Activated CD8-positive, alpha-beta T cell treated with anti-CD3 and anti-CD28 coated beads for 36 hours (primary cell): ENCODE measurements around the gene RHOBTB3. TPM values are rescaled to one million over a fixed set of nuclear protein-coding genes. Genes with fewer than 3 reads are reported as not detected.

Source experiments
- ATAC-seq: fragments of 200-7000 bp; cut with Tn5 transposase; one replicate; pipeline ENCODE4 v1.10.0; 2021; ENCODE audit warnings: mild to moderate bottlenecking, moderate library complexity
- CTCF ChIA-PET: fragments of 350-600 bp; sonication (Branson Sonifier 250); formaldehyde crosslinking; loops from one replicate; lab custom pipeline; 2021; ENCODE audit warnings: antibody characterized with exemption; lab: Charles Lee
- POLR2A ChIA-PET: fragments of 350-600 bp; sonication (Branson Sonifier 250); formaldehyde crosslinking; loops from one replicate; lab custom pipeline; 2021; ENCODE audit warnings: antibody characterized with exemption; lab: Charles Lee
- DNase-seq: peaks from one replicate; pipeline ENCODE4 v3.0.0-alpha.2; 2020
- H3K27ac Mint-ChIP-seq: one replicate; pipeline ENCODE4 v1.8.0; 2021; ENCODE audit warnings: mild to moderate bottlenecking, mixed read lengths
- H3K27me3 Mint-ChIP-seq: one replicate; pipeline ENCODE4 v1.8.0; 2021; ENCODE audit warnings: mixed read lengths
- H3K36me3 Mint-ChIP-seq: one replicate; pipeline ENCODE4 v1.8.0; 2021; ENCODE audit warnings: low read depth, mixed read lengths
- H3K4me1 Mint-ChIP-seq: one replicate; pipeline ENCODE4 v1.8.0; 2021; ENCODE audit warnings: low read depth, mixed read lengths
- H3K4me3 Mint-ChIP-seq: one replicate; pipeline ENCODE4 v1.8.0; 2021; ENCODE audit warnings: mild to moderate bottlenecking, moderate library complexity, mixed read lengths
- H3K9me3 Mint-ChIP-seq: one replicate; pipeline ENCODE4 v1.8.0; 2021; ENCODE audit warnings: mixed read lengths
- intact Hi-C: fragments of 100-400 bp; cut with micrococcal nuclease; formaldehyde crosslinking; loops from one replicate; pipeline ENCODE4 v1.10.0; 2022
- total RNA-seq, 2 experiments: library from RNA; stranded (reverse); gene quantifications; one replicate each; pipeline ENCODE4 v1.2.3, GENCODE V29; 2021
- TF ChIP-seq, protein P1 (sequence below): fragments of 200-600 bp; IDR thresholded peaks from one replicate; pipeline ENCODE4 v1.8.0; 2022; ENCODE audit warnings: antibody characterized with exemption, mild to moderate bottlenecking

Gene RHOBTB3
- total RNA-seq, 2 experiments from 2014 or later = 0.50 to 1.1 TPM

DNA sequence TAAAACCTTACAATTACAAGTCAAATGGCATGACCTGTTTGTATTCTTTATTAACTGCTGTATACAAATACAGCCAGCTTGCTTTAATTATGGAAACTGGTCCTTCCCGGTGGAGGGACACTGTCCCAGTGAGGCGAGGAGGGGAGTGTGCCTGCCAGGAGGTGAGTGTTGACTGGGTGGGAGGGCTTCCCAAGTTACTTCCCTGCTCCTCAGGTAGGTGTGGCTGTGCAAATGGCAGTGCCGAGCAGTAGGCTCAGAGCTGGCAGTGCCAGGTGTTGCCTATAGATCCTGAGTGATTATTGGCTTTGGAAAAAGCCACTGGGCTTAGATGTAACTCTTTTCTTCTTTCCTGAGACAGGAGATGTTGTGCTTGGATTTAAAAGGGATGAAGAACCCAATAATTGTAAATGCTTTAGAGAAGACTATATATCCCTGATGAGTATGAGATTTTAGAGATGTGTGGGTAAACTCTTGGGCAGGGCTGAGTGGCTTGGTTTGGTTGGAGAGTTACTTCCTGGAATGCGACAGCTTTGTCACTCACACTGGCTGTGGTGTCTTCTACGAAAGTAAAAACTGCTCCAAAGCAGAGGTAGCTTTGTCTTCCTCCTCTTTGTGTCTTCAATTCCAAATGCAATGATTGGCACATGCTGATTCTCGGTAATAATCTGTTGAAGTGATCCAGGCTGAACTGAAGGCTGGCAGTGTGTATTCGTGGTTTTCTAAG, 47.7 kb downstream of the RHOBTB3 start:
- ATAC-seq (no peak), DNase-seq (no peak)
- H3K4me3 Mint-ChIP-seq = no peak overlapping the region
- ChIA-PET POLR2A (interaction anchor here (1.1 kb wide), 1 partner anchor 64 kb away, joined by 3 read pairs; no protein-coding TSS in a partner anchor), CTCF (interaction anchor here (0.8 to 15.6 kb wide), 3 partner anchors 18 to 115 kb away, joined by 3 to 628 read pairs (median 22); no protein-coding TSS in a partner anchor)
- H3K4me1 Mint-ChIP-seq = peaks cover 3% of the 10 kb centered on the region
- H3K9me3 Mint-ChIP-seq = no peaks in the 10 kb centered on the region
- H3K27me3 Mint-ChIP-seq = peaks cover 2% of the 10 kb centered on the region
- TF ChIP-seq, protein P1, sequence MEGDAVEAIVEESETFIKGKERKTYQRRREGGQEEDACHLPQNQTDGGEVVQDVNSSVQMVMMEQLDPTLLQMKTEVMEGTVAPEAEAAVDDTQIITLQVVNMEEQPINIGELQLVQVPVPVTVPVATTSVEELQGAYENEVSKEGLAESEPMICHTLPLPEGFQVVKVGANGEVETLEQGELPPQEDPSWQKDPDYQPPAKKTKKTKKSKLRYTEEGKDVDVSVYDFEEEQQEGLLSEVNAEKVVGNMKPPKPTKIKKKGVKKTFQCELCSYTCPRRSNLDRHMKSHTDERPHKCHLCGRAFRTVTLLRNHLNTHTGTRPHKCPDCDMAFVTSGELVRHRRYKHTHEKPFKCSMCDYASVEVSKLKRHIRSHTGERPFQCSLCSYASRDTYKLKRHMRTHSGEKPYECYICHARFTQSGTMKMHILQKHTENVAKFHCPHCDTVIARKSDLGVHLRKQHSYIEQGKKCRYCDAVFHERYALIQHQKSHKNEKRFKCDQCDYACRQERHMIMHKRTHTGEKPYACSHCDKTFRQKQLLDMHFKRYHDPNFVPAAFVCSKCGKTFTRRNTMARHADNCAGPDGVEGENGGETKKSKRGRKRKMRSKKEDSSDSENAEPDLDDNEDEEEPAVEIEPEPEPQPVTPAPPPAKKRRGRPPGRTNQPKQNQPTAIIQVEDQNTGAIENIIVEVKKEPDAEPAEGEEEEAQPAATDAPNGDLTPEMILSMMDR = no peak
- intact Hi-C loops = no loop called here
- H3K27ac Mint-ChIP-seq = no peak overlapping the region
- H3K36me3 Mint-ChIP-seq = no peaks in the 10 kb centered on the region

- peaks cover 2% of the 10 kb centered on the region for H3K27me3 Mint-ChIP-seq
- POLR2A ChIA-PET = interaction anchor here (1.1 kb wide), 1 partner anchor 64 kb away, joined by 3 read pairs; no protein-coding TSS in a partner anchor
Measured at GRCh38 chr5:95779611-95780010, 48.5 kb downstream of the RHOBTB3 start.

DNA sequence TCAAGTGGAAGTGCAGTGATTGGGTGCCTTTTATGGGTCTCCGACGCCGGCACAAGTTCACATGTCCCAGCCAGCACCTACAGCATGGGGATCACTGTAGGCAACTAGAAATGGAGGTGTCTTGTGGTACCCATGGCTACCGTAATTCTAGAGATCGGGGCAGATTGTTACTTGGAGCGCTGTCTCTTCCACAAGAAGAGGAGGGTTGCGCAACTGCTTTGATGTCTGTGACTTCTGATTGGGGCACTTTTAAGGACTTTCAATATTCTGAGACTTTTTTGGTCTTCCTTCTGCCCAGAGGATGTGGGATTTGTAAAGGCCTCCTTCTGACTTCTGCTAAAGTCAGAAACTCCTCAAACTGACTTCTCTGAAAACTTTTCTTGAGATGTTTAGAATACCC, 49.5 kb downstream of the RHOBTB3 start:
- Mint-ChIP-seq H3K27ac (no peak overlapping the region), H3K4me3 (no peak overlapping the region), H3K9me3 (no peaks in the 10 kb centered on the region), H3K27me3 (peaks cover 2% of the 10 kb centered on the region), H3K4me1 (peaks cover 3% of the 10 kb centered on the region), H3K36me3 (no peaks in the 10 kb centered on the region)
- ChIA-PET CTCF (interaction anchor here (0.7 to 15.6 kb wide), 56 partner anchors 11 to 556 kb away, joined by 3 to 628 read pairs (median 8); partner anchors contain the start of genes GLRX, RFESD and RHOBTB3), POLR2A (interaction anchor here (1.7 kb wide), 1 partner anchor 136 kb away, joined by 6 read pairs; no protein-coding TSS in a partner anchor)
- ATAC-seq (no peak), DNase-seq (no peak)
- TF ChIP-seq, protein P1 = no peak
- intact Hi-C loops = loop anchor here (5.0 to 10.0 kb wide), 2 partner anchors 118 to 554 kb away; no protein-coding TSS in a partner anchor

More at GRCh38 chr5:95779611-95780010, 48.5 kb downstream of the RHOBTB3 start:
- no peak overlapping the region for H3K4me3 Mint-ChIP-seq
- H3K27ac Mint-ChIP-seq = no peak overlapping the region
- H3K9me3 Mint-ChIP-seq = no peaks in the 10 kb centered on the region
- ATAC-seq = no peak
- H3K4me1 Mint-ChIP-seq = peaks cover 3% of the 10 kb centered on the region
- no peaks in the 10 kb centered on the region for H3K36me3 Mint-ChIP-seq
- CTCF ChIA-PET = interaction anchor here (3.2 to 15.6 kb wide), 2 partner anchors 17 to 66 kb away, joined by 22 to 628 read pairs; no protein-coding TSS in a partner anchor
- DNase-seq = no peak
- TF ChIP-seq, protein P1 = no peak
- intact Hi-C loops = loop anchor here (5.0 to 10.0 kb wide), 2 partner anchors 117 to 555 kb away; no protein-coding TSS in a partner anchor

- ChIA-PET CTCF (interaction anchor here (0.7 to 15.6 kb wide), 69 partner anchors 10 to 560 kb away, joined by 3 to 628 read pairs (median 7); partner anchors contain the start of genes ELL2, GLRX, RFESD and RHOBTB3), POLR2A (interaction anchor here (0.8 to 1.7 kb wide), 3 partner anchors 42 to 137 kb away, joined by 3 to 6 read pairs (median 3); no protein-coding TSS in a partner anchor)
- TF ChIP-seq, protein P1 = peak; percentile 99
- Mint-ChIP-seq H3K36me3 (no peaks in the 10 kb centered on the region), H3K27me3 (peaks cover 2% of the 10 kb centered on the region), H3K27ac (peak overlapping the region; percentile 71), H3K9me3 (no peaks in the 10 kb centered on the region), H3K4me3 (peak overlapping the region; percentile 38), H3K4me1 (peaks cover 7% of the 10 kb centered on the region)
- DNase-seq (peak; percentile 86), ATAC-seq (peak; percentile 98)
- intact Hi-C loops = loop anchor here (1.0 to 10.0 kb wide), 3 partner anchors 66 to 554 kb away; no protein-coding TSS in a partner anchor
Measured at GRCh38 chr5:95781101-95781583, 50.0 kb downstream of the RHOBTB3 start.
